Rectal smooth muscle tissue (tissue), 1 donor: ENCODE measurements around the gene KCNIP1.

ENCODE experiments used
- H3K27ac ChIP-seq: one replicate; pipeline ENCODE4 v1.7.0; 2013; ENCODE audit warnings: low read depth, low read length, inconsistent platforms
- H3K27me3 ChIP-seq: one replicate; pipeline ENCODE4 v1.7.0; 2013; ENCODE audit warnings: low read length; ENCODE audit not compliant: control insufficient read depth, insufficient read depth
- H3K36me3 ChIP-seq: one replicate; pipeline ENCODE4 v1.7.0; 2013; ENCODE audit warnings: low read length; ENCODE audit not compliant: control insufficient read depth, insufficient read depth
- H3K4me1 ChIP-seq: one replicate; pipeline ENCODE4 v1.7.0; 2013; ENCODE audit warnings: low read length; ENCODE audit not compliant: control insufficient read depth, insufficient read depth
- H3K4me3 ChIP-seq: one replicate; pipeline ENCODE4 v1.7.0; 2013; ENCODE audit warnings: low read length
- H3K9ac ChIP-seq: one replicate; pipeline ENCODE4 v1.7.0; 2013; ENCODE audit warnings: low read length

The KCNIP1 gene

GRCh38 chr5:170584450-170585058 is 80.7 kb downstream of the KCNIP1 start:
- Histone ChIP-seq H3K4me3 (no peak overlapping the region), H3K9ac (no peak overlapping the region), H3K4me1 (no peaks in the 10 kb centered on the region), H3K27ac (no peak overlapping the region), H3K27me3 (no peaks in the 10 kb centered on the region), H3K36me3 (no peaks in the 10 kb centered on the region)

- H3K27me3 ChIP-seq, result no peaks in the 10 kb centered on the region
- H3K4me3 ChIP-seq, result no peak overlapping the region
- H3K27ac ChIP-seq, result no peak overlapping the region
- no peaks in the 10 kb centered on the region for H3K4me1 ChIP-seq
- no peaks in the 10 kb centered on the region for H3K36me3 ChIP-seq
- no peak overlapping the region for H3K9ac ChIP-seq
Observed at GRCh38 chr5:170585273-170585948, 81.6 kb downstream of the KCNIP1 start.

GRCh38 chr5:170587808-170588207 is 84.0 kb downstream of the KCNIP1 start:
- Histone ChIP-seq H3K4me3 (no peak overlapping the region), H3K36me3 (no peaks in the 10 kb centered on the region), H3K27ac (no peak overlapping the region)

GRCh38 chr5:170589643-170590042 is 85.8 kb downstream of the KCNIP1 start:
- Histone ChIP-seq H3K9ac (no peak overlapping the region), H3K4me1 (no peaks in the 10 kb centered on the region)

More at GRCh38 chr5:170587808-170588207, 84.0 kb downstream of the KCNIP1 start:
- H3K27me3 ChIP-seq, result no peaks in the 10 kb centered on the region
- H3K9ac ChIP-seq, result no peak overlapping the region
- no peaks in the 10 kb centered on the region for H3K4me1 ChIP-seq

GRCh38 chr5:170590566-170590965 is 86.7 kb downstream of the KCNIP1 start:
- no peaks in the 10 kb centered on the region for H3K36me3 ChIP-seq
- no peaks in the 10 kb centered on the region for H3K4me1 ChIP-seq
- no peak overlapping the region for H3K9ac ChIP-seq
- H3K4me3 ChIP-seq, result no peak overlapping the region
- H3K27me3 ChIP-seq, result no peaks in the 10 kb centered on the region
- H3K27ac ChIP-seq, result no peak overlapping the region

More at GRCh38 chr5:170589643-170590042, 85.8 kb downstream of the KCNIP1 start:
- H3K4me3 ChIP-seq, result no peak overlapping the region
- H3K27ac ChIP-seq, result no peak overlapping the region
- no peaks in the 10 kb centered on the region for H3K27me3 ChIP-seq
- no peaks in the 10 kb centered on the region for H3K36me3 ChIP-seq

GRCh38 chr5:170591054-170591453 is 87.2 kb downstream of the KCNIP1 start:
- H3K4me1 ChIP-seq, result no peaks in the 10 kb centered on the region
- H3K27ac ChIP-seq, result no peak overlapping the region
- H3K4me3 ChIP-seq, result no peak overlapping the region
- H3K36me3 ChIP-seq, result no peaks in the 10 kb centered on the region
- H3K9ac ChIP-seq, result no peak overlapping the region
- no peaks in the 10 kb centered on the region for H3K27me3 ChIP-seq

- no peak overlapping the region for H3K9ac ChIP-seq
- H3K36me3 ChIP-seq, result no peaks in the 10 kb centered on the region
- H3K4me1 ChIP-seq, result peaks cover 2% of the 10 kb centered on the region
- no peak overlapping the region for H3K27ac ChIP-seq
- H3K27me3 ChIP-seq, result no peaks in the 10 kb centered on the region
- H3K4me3 ChIP-seq, result no peak overlapping the region
Observed at GRCh38 chr5:170596482-170597044, 92.7 kb downstream of the KCNIP1 start.

- Histone ChIP-seq H3K4me3 (no peak overlapping the region), H3K4me1 (peaks cover 2% of the 10 kb centered on the region), H3K9ac (no peak overlapping the region), H3K27ac (no peak overlapping the region), H3K36me3 (no peaks in the 10 kb centered on the region), H3K27me3 (no peaks in the 10 kb centered on the region)
Observed at GRCh38 chr5:170597109-170597751, 93.4 kb downstream of the KCNIP1 start.

GRCh38 chr5:170597872-170598271 is 94.1 kb downstream of the KCNIP1 start:
- Histone ChIP-seq H3K9ac (no peak overlapping the region), H3K27me3 (no peaks in the 10 kb centered on the region), H3K4me3 (no peak overlapping the region), H3K4me1 (peaks cover 2% of the 10 kb centered on the region), H3K36me3 (no peaks in the 10 kb centered on the region), H3K27ac (no peak overlapping the region)

- no peaks in the 10 kb centered on the region for H3K27me3 ChIP-seq
- H3K9ac ChIP-seq, result no peak overlapping the region
- no peak overlapping the region for H3K4me3 ChIP-seq
- no peaks in the 10 kb centered on the region for H3K36me3 ChIP-seq
- H3K27ac ChIP-seq, result no peak overlapping the region
- H3K4me1 ChIP-seq, result peaks cover 2% of the 10 kb centered on the region
Observed at GRCh38 chr5:170599756-170600155, 95.9 kb downstream of the KCNIP1 start.

GRCh38 chr5:170601619-170602018 is 97.8 kb downstream of the KCNIP1 start:
- no peak overlapping the region for H3K9ac ChIP-seq
- no peak overlapping the region for H3K27ac ChIP-seq
- H3K36me3 ChIP-seq, result no peaks in the 10 kb centered on the region
- H3K4me1 ChIP-seq, result peaks cover 2% of the 10 kb centered on the region
- no peak overlapping the region for H3K4me3 ChIP-seq
- no peaks in the 10 kb centered on the region for H3K27me3 ChIP-seq

GRCh38 chr5:170603109-170603508 is 99.3 kb downstream of the KCNIP1 start:
- Histone ChIP-seq H3K27me3 (no peaks in the 10 kb centered on the region), H3K4me3 (no peak overlapping the region), H3K27ac (no peak overlapping the region), H3K9ac (no peak overlapping the region), H3K36me3 (no peaks in the 10 kb centered on the region), H3K4me1 (no peaks in the 10 kb centered on the region)
